Astrocyte of the cerebellum (primary cell): ENCODE data around the gene PCP4L1.
"Not testable (repeated sequence)": the region's sequence is repeated elsewhere in the genome, so short reads cannot be mapped to it uniquely, and the experiment has no call there.

Source experiments
- DNase-seq: peaks from one replicate; pipeline ENCODE4 v3.0.0-alpha.2; 2011; ENCODE audit warnings: low read depth
- H3K4me3 ChIP-seq: 2 replicates; pipeline ENCODE4 v1.5.1; 2011; ENCODE audit warnings: mild to moderate bottlenecking, low read depth, low read length, moderate library complexity
- CTCF ChIP-seq: IDR thresholded peaks from 2 replicates; pipeline ENCODE4 v1.5.1; 2012; ENCODE audit warnings: low read length, low read depth, moderate library complexity, mild to moderate bottlenecking; ENCODE audit errors: missing control alignments
- in situ Hi-C: cut with HindIII; loops from 2 replicates; pipeline ENCODE4 v1.10.0; 2017; ENCODE audit warnings: low sequenced_read_pairs

The PCP4L1 gene

GRCh38 chr1:161238039-161238473 is 20.5 kb upstream of the PCP4L1 start, which contains the start of gene NR1I3:
TSS of gene NR1I3 (minus strand) at chr1:161238203. CDS start at chr1:161236565, 1,638 bp downstream.
- H3K4me3 ChIP-seq = no peak within 1 kb of the TSS
- no peak for DNase-seq
- in situ Hi-C loops = no loop called here
- TF ChIP-seq CTCF = no peak

DNA sequence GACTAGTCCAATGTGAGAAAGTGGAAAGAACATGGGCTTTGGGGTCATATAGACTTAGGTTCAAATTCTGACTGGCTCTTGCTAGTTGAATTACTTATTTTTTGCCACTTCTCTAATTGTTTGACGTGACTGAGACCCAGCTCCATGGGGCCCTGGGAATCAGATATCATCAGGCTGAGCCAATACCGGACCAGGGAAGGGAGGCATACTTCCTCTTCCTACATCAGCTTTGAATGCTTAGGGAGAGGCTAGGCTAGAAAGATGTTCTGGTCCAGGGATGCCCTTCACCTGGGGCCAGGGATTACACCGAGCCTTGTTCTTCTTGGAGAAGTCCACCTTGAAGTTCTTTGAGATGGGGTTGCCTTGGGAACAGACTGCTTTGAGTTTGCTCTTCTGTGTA is 16.9 kb upstream of the PCP4L1 start:
- no peak for TF ChIP-seq CTCF
- H3K4me3 ChIP-seq = no peak overlapping the region
- in situ Hi-C loops = no loop called here
- DNase-seq = no peak

DNA sequence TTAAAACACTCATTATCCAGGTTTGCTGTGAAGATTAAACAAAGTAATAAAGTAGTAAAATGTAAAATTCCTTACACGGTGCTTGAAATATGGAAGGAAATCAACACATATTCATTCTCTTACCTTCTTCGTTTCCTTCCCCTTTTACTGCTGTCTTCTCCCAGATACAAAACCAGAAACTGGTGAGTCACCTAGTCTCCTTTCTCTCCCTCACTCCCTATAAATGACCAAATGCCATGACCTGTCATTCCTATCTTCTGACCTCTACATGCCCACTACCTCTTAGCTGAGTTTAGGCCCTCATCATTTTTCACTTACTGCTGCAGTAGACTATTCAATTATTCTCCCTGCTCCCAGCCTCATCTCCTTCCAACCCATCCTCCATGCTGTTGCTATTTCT is 16.2 kb upstream of the PCP4L1 start:
- TF ChIP-seq CTCF = no peak
- H3K4me3 ChIP-seq = no peak overlapping the region
- DNase-seq = no peak
- in situ Hi-C loops = no loop called here

DNA sequence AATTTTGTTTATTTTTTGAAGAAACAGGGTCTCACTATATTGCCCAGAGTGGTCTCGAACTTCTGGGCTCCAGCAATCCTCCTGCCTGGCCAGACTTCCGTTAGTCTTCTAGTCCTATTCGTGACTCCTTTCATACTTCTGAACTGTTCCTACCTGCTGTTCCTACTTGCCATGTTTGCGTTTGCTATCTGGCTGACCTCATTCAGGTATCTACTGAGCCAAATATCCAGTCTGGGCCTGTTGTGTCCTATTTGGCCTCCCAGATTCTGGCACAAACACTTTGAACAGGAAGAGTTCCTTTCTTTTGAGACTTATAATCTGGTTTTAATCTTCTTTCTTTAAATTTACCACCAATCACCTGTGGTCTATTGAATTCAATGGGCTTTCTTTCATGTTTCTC is 13.7 kb upstream of the PCP4L1 start:
- no peak for DNase-seq
- no peak for TF ChIP-seq CTCF
- in situ Hi-C loops = no loop called here

DNA sequence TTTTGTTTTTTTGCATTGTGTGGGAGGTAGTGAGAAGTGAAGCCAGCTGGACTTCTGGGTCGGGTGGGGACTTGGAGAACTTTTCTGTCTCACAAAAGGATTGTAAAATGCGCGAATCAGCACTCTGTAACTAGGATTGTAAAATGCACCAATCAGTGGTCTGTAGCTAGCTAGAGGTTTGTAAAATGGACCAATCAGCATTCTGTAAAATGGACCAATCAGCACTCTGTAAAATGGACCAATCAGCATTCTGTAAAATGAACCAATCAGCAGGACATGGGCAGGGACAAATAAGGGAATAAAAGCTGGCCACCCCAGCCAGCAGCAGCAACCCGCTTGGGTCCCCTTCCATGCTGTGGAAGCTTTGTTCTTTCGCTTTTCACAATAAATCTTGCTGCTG is 8.4 kb upstream of the PCP4L1 start:
- DNase-seq, H3K4me3 ChIP-seq, in situ Hi-C loops: not testable (repeated sequence)

More for the DNA sequence above, 13.7 kb upstream of the PCP4L1 start:
- no peak overlapping the region for H3K4me3 ChIP-seq

GRCh38 chr1:161250829-161251228 is 7.7 kb upstream of the PCP4L1 start:
- no peak overlapping the region for H3K4me3 ChIP-seq
- in situ Hi-C loops = no loop called here
- no peak for DNase-seq
- TF ChIP-seq CTCF = no peak

DNA sequence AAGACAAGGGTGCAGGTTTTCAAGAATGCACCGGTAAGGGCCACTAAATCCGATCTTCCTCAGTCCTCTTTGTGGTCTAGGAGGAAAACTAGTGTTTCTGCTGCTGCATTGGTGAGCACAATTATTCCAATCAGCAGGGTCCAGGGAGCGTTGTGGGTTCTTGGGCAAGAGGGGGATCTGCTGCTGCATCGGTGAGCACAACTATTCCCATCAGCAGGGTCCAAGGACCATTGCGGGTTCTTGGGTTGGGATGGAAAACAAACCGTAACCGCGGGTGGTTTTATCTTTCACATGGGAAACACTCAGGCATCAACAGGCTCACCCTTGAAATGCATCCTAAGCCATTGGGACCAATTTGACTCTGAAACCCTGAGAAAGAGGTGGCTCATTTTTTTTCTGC is 7.0 kb upstream of the PCP4L1 start:
- no peak for TF ChIP-seq CTCF
- in situ Hi-C loops = no loop called here

DNA sequence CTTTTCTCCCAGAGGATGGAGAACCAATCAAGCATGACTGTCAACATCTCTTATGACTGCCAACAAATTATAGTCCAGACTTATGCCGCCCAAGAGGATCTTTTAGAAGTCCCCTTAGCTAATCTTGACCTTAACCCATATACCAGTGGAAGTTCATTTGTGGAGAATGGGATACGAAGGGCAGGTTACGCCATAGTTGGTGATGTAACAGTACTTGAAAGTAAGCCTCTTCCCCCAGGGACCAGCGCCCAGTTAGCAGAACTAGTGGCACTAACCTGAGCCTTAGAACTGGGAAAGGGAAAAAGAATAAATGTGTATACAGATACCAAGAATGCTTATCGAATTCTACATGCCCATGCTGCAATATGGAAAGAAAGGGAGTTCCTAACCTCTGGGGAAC is 3.2 kb upstream of the PCP4L1 start:
- DNase-seq, H3K4me3 ChIP-seq, in situ Hi-C loops: not testable (repeated sequence)

More for the DNA sequence above, 7.0 kb upstream of the PCP4L1 start:
- DNase-seq = no peak
- no peak overlapping the region for H3K4me3 ChIP-seq

- in situ Hi-C loops, DNase-seq, H3K4me3 ChIP-seq: not testable (repeated sequence)
These were observed 2.5 kb upstream of the PCP4L1 start for GRCh38 chr1:161255955-161256520.

GRCh38 chr1:161257109-161257508 is 1.4 kb upstream of the PCP4L1 start:
- DNase-seq, in situ Hi-C loops, H3K4me3 ChIP-seq: not testable (repeated sequence)
